IMR-90 (cell line): ENCODE measurements around the gene CELF6. TPM values are rescaled to one million over a fixed set of nuclear protein-coding genes. Genes with fewer than 3 reads are reported as not detected.
A peak's percentile ranks its signal among the peaks of the same experiment; 100 is the strongest.

Source experiments
- ATAC-seq: fragments of 200-7000 bp; cut with Tn5 transposase; 2 replicates; pipeline ENCODE4 v1.9.1; 2020; ENCODE audit warnings: low read depth, mild to moderate bottlenecking, moderate library complexity
- BruUV-seq: library from RNA; stranded (reverse); fragments of 400-500 nt; replicated peaks from 2 replicates; lab custom pipeline; 2021; lab: Mats Ljungman, UMichigan
- CTCF ChIA-PET: fragments of 300-600 bp; formaldehyde crosslinking; extraction: SDS; loops from one replicate; lab custom pipeline; 2021; ENCODE audit warnings: antibody characterized with exemption; lab: Yijun Ruan, JAX
- POLR2A ChIA-PET: fragments of 300-600 bp; sonication (Branson Sonifier 250); formaldehyde crosslinking; loops from one replicate; lab custom pipeline; 2022; ENCODE audit warnings: antibody characterized with exemption; ENCODE audit not compliant: unreplicated experiment; lab: Charles Lee
- DNase-seq: peaks from one replicate; pipeline ENCODE4 v3.0.0; 2013
- H2AFZ ChIP-seq: replicated peaks from 2 replicates; pipeline ENCODE3; 2013; ENCODE audit warnings: low read length, mild to moderate bottlenecking; ENCODE audit not compliant: poor library complexity
- H2AK5ac ChIP-seq: 2 replicates; pipeline ENCODE4 v1.6.1; 2013; ENCODE audit warnings: low read depth, low read length, inconsistent platforms
- H2AK9ac ChIP-seq: replicated peaks from 2 replicates; pipeline ENCODE3; 2013; ENCODE audit warnings: mild to moderate bottlenecking, low read depth, low read length, moderate library complexity; ENCODE audit not compliant: poor library complexity
- H2BK120ac ChIP-seq: 2 replicates; pipeline ENCODE4 v1.6.1; 2013; ENCODE audit warnings: low read depth, low read length, inconsistent platforms
- H2BK15ac ChIP-seq: 3 replicates; pipeline ENCODE4 v1.6.1; 2013; ENCODE audit warnings: low read depth, low read length, inconsistent platforms
- H2BK20ac ChIP-seq: 2 replicates; pipeline ENCODE4 v1.6.1; 2013; ENCODE audit warnings: low read depth, mild to moderate bottlenecking, inconsistent platforms, low read length, moderate library complexity
- H2BK5ac ChIP-seq: 2 replicates; pipeline ENCODE4 v1.6.1; 2013; ENCODE audit warnings: mild to moderate bottlenecking, low read depth, low read length, inconsistent platforms; ENCODE audit not compliant: poor library complexity, severe bottlenecking
- H3K14ac ChIP-seq: replicated peaks from 2 replicates; pipeline ENCODE4 v1.6.1; 2013; ENCODE audit warnings: low read depth, low read length, inconsistent platforms
- H3K18ac ChIP-seq: 2 replicates; pipeline ENCODE4 v1.6.1; 2013; ENCODE audit warnings: low read depth, low read length, control low read depth
- H3K23ac ChIP-seq: 2 replicates; pipeline ENCODE4 v1.6.1; 2013; ENCODE audit warnings: low read depth, low read length, inconsistent platforms
- H3K27ac ChIP-seq: 2 replicates; pipeline ENCODE4 v1.5.1; 2013; ENCODE audit warnings: mild to moderate bottlenecking, control low read depth, low read length; ENCODE audit not compliant: insufficient read depth
- H3K27me3 ChIP-seq: 2 replicates; pipeline ENCODE4 v1.6.1; 2013; ENCODE audit warnings: low read length; ENCODE audit not compliant: control insufficient read depth, insufficient read depth
- H3K36me3 ChIP-seq: 2 replicates; pipeline ENCODE4 v1.6.1; 2013; ENCODE audit warnings: low read length, mixed read lengths; ENCODE audit not compliant: control insufficient read depth, insufficient read depth
- H3K4ac ChIP-seq: 2 replicates; pipeline ENCODE4 v1.6.1; 2013; ENCODE audit warnings: low read depth, low read length, inconsistent platforms
- H3K4me1 ChIP-seq: 2 replicates; pipeline ENCODE4 v1.6.1; 2013; ENCODE audit warnings: low read length, mixed read lengths; ENCODE audit not compliant: control insufficient read depth, insufficient read depth
- H3K4me2 ChIP-seq: 2 replicates; pipeline ENCODE4 v1.6.1; 2013; ENCODE audit warnings: low read depth, mild to moderate bottlenecking, control low read depth, low read length, moderate library complexity
- H3K4me3 ChIP-seq: 2 replicates; pipeline ENCODE4 v1.5.1; 2013; ENCODE audit warnings: low read depth, mild to moderate bottlenecking, control low read depth, low read length, moderate library complexity; ENCODE audit not compliant: insufficient read depth
- H3K56ac ChIP-seq: 2 replicates; pipeline ENCODE4 v1.6.1; 2013; ENCODE audit warnings: low read length, inconsistent platforms; ENCODE audit not compliant: insufficient read depth; ENCODE audit errors: extremely low read depth
- H3K79me1 ChIP-seq, 2 experiments: 2 replicates each; pipeline ENCODE4 v1.6.1; 2013; ENCODE audit warnings: low read length in 2 of 2, inconsistent platforms in 1 of 2, low read depth in 1 of 2
- H3K9ac ChIP-seq: 2 replicates; pipeline ENCODE4 v1.6.1; 2013; ENCODE audit warnings: low read depth, low read length, control low read depth
- H3K9me1 ChIP-seq: 2 replicates; pipeline ENCODE4 v1.6.1; 2013; ENCODE audit warnings: low read length, inconsistent platforms; ENCODE audit not compliant: insufficient read depth
- H3K9me3 ChIP-seq: 2 replicates; pipeline ENCODE4 v1.6.1; 2013; ENCODE audit warnings: low read length; ENCODE audit not compliant: control insufficient read depth, insufficient read depth
- H4K20me1 ChIP-seq: 2 replicates; pipeline ENCODE4 v1.6.1; 2013; ENCODE audit warnings: low read length, inconsistent platforms; ENCODE audit not compliant: insufficient read depth
- H4K5ac ChIP-seq: 2 replicates; pipeline ENCODE4 v1.6.1; 2013; ENCODE audit warnings: mild to moderate bottlenecking, low read depth, low read length, control low read depth
- H4K8ac ChIP-seq, 2 experiments: 2 replicates each; pipeline ENCODE4 v1.6.1; 2013; ENCODE audit warnings: low read depth in 2 of 2, low read length in 2 of 2, control low read depth in 1 of 2, inconsistent platforms in 1 of 2
- H4K91ac ChIP-seq: 2 replicates; pipeline ENCODE4 v1.6.1; 2013; ENCODE audit warnings: low read depth, low read length, inconsistent platforms; ENCODE audit not compliant: insufficient read depth
- BHLHE40 ChIP-seq: fragments of 150-350 bp; IDR thresholded peaks from 2 replicates; pipeline ENCODE4 v1.6.1; 2016; ENCODE audit warnings: mild to moderate bottlenecking, low read depth, low read length
- CHD1 ChIP-seq: IDR thresholded peaks from 2 replicates; pipeline ENCODE4 v1.6.1; 2012; ENCODE audit warnings: low read depth, low read length, improper control_type of control experiment
- FOS ChIP-seq: fragments of 150-350 bp; IDR thresholded peaks from 2 replicates; pipeline ENCODE4 v1.6.1; 2016; ENCODE audit warnings: low read depth, low read length
- MAFK ChIP-seq: IDR thresholded peaks from 2 replicates; pipeline ENCODE4 v1.6.1; 2012; ENCODE audit warnings: low read depth, low read length, improper control_type of control experiment
- MAZ ChIP-seq: IDR thresholded peaks from 2 replicates; pipeline ENCODE4 v1.6.1; 2012; ENCODE audit warnings: low read depth, mild to moderate bottlenecking, low read length, improper control_type of control experiment, moderate library complexity, borderline replicate concordance
- MXI1 ChIP-seq: IDR thresholded peaks from 2 replicates; pipeline ENCODE4 v1.6.1; 2012; ENCODE audit warnings: low read depth, mild to moderate bottlenecking, low read length, moderate library complexity, borderline replicate concordance
- NFE2L2 ChIP-seq: fragments of 150-350 bp; IDR thresholded peaks from 2 replicates; pipeline ENCODE4 v1.6.1; 2016; ENCODE audit warnings: low read depth, mild to moderate bottlenecking, low read length
- RCOR1 ChIP-seq: IDR thresholded peaks from 2 replicates; pipeline ENCODE4 v1.6.1; 2012; ENCODE audit warnings: mild to moderate bottlenecking, low read length, improper control_type of control experiment; ENCODE audit not compliant: insufficient replicate concordance
- RFX5 ChIP-seq: IDR thresholded peaks from 2 replicates; pipeline ENCODE4 v1.8.0; 2012; ENCODE audit warnings: low read depth, mild to moderate bottlenecking, low read length, moderate library complexity
- SMC3 ChIP-seq: fragments of 150-350 bp; IDR thresholded peaks from 2 replicates; pipeline ENCODE4 v1.6.1; 2016; ENCODE audit warnings: low read depth, mild to moderate bottlenecking, antibody characterized with exemption, low read length, moderate library complexity
- WGBS, 2 experiments: methylation state at CpG; one replicate each; pipeline versions ENCODE4 v1.1.5 to v1.1.7; 2013; ENCODE audit warnings: missing lambda C conversion rate in 2 of 2; ENCODE audit not compliant: insufficient read length in 1 of 2; ENCODE audit errors: extremely low coverage in 2 of 2; 5-methylcytosine and 5-hydroxymethylcytosine counted together
- dilution Hi-C: fragments of 300-500 bp; cut with HindIII; formaldehyde crosslinking; loops from one replicate; pipeline ENCODE4 v1.14.3; 2018; ENCODE audit warnings: low sequenced_read_pairs; ENCODE audit not compliant: unreplicated experiment
- in situ Hi-C: fragments of 300-500 bp; cut with MboI; formaldehyde crosslinking; loops from 3 replicates; pipeline ENCODE4 v1.14.3; 2019; ENCODE audit warnings: low sequenced_read_pairs, inconsistent platforms, mixed read lengths
- intact Hi-C: fragments of 100-400 bp; cut with micrococcal nuclease; formaldehyde crosslinking; loops from 2 replicates; pipeline ENCODE4 v1.10.0; 2022
- polyA plus RNA-seq, 3 experiments: library from polyadenylated mRNA; depleted of rRNA; stranded (reverse); fragments of >200 nt; gene quantifications; 2 replicates each; pipeline ENCODE4 v1.2.3, GENCODE V29; 2012; ENCODE audit warnings: low replicate concordance in 1 of 3
- total RNA-seq: library from RNA; depleted of rRNA; stranded (reverse); fragments of >200 nt; gene quantifications from 2 replicates; pipeline ENCODE4 v1.2.3, GENCODE V29; 2012
- TF ChIP-seq, protein P1 (sequence below): fragments of 150-350 bp; IDR thresholded peaks from 2 replicates; pipeline ENCODE4 v1.6.1; 2016; ENCODE audit warnings: low read depth, mild to moderate bottlenecking, low read length, moderate library complexity, borderline replicate concordance
- TF ChIP-seq, protein P2 (sequence below): fragments of 150-350 bp; IDR thresholded peaks from 2 replicates; pipeline ENCODE4 v1.6.1; 2017; ENCODE audit warnings: mild to moderate bottlenecking, antibody characterized with exemption, low read length, low read depth
- TF ChIP-seq, protein P3 (sequence below): conservative IDR thresholded peaks from 2 replicates; pipeline ENCODE4 v1.5.1; 2012; ENCODE audit warnings: mild to moderate bottlenecking, low read depth, low read length, improper control_type of control experiment

The CELF6 gene
- total and polyA plus RNA-seq, 2 of the 4 experiments (the other 2 are of a cell fraction), result 0.07 TPM; not detected in 1

DNA sequence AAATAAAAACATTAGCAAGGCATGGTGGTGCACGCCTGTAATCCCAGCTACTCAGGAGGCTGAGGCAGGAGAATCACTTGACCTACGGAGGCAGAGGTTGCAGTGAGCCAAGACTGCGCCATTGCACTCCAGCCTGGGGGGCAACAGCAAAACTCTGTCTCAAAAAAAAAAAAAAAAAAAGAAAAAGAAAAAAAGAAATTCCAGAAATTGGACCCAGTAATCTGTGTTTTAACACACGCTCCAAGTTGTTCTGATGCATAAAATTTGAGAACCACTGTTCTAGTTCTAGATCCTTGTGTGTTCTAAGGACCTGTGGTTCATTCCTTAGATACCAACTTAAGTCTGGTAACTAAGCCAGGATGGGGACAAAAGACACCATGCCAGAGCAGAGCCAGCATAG is 50.2 kb downstream of the CELF6 start:
- no TSS peak for BruUV-seq
- POLR2A ChIA-PET, result no interaction called here

More for the DNA sequence above, 50.2 kb downstream of the CELF6 start:
- Histone ChIP-seq H3K4me2 (no peak overlapping the region), H3K27ac (no peak overlapping the region), H3K18ac (no peak overlapping the region), H2AK5ac (no peak overlapping the region), H3K9ac (no peak overlapping the region), H2AFZ (no peak overlapping the region), H2BK15ac (no peak overlapping the region), H3K56ac (no peak overlapping the region), H4K8ac (no peak overlapping the region), H3K4ac (no peak overlapping the region), H3K14ac (no peak overlapping the region), H4K20me1 (no peaks in the 10 kb centered on the region; the same call in 1 of the 2 replicates), H2BK120ac (no peak overlapping the region), H3K4me3 (no peak overlapping the region), H3K36me3 (peaks cover 23% of the 10 kb centered on the region), H3K9me3 (no peaks in the 10 kb centered on the region), H3K79me1 (peaks cover 25 to 32% of the 10 kb centered on the region in 2 experiments), H3K4me1 (no peaks in the 10 kb centered on the region), H4K91ac (no peak overlapping the region), H2BK5ac (no peak overlapping the region), H2BK20ac (no peak overlapping the region), H3K27me3 (no peaks in the 10 kb centered on the region), H2AK9ac (no peak overlapping the region), H3K23ac (0 out of 2 replicates have a peak overlapping the region, but pooled peaks have one; percentile 4), H3K9me1 (peaks cover 4% of the 10 kb centered on the region; the same call in 1 of the 2 replicates), H4K5ac (no peak overlapping the region)
- CTCF ChIA-PET, result interaction anchor here (0.6 kb wide), 1 partner anchor 1662 kb away, joined by 4 read pairs; no protein-coding TSS in a partner anchor
- ATAC-seq (no peak), DNase-seq (no peak)
- dilution Hi-C loops, result no loop called here
- in situ Hi-C loops, result no loop called here
- 100% methylated on average over 1 of the region's 4 CpGs; no CpG with 5 or more reads in 1 of the 2 experiments for WGBS, 2 experiments
- intact Hi-C loops, result loop anchor here (5.0 kb wide), 1 partner anchor 72 kb away; the partner anchor contains the start of gene GRAMD2A
- no peak for TF ChIP-seq RFX5
- TF ChIP-seq, protein P1, sequence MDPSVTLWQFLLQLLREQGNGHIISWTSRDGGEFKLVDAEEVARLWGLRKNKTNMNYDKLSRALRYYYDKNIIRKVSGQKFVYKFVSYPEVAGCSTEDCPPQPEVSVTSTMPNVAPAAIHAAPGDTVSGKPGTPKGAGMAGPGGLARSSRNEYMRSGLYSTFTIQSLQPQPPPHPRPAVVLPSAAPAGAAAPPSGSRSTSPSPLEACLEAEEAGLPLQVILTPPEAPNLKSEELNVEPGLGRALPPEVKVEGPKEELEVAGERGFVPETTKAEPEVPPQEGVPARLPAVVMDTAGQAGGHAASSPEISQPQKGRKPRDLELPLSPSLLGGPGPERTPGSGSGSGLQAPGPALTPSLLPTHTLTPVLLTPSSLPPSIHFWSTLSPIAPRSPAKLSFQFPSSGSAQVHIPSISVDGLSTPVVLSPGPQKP, result no peak
- TF ChIP-seq, protein P2, sequence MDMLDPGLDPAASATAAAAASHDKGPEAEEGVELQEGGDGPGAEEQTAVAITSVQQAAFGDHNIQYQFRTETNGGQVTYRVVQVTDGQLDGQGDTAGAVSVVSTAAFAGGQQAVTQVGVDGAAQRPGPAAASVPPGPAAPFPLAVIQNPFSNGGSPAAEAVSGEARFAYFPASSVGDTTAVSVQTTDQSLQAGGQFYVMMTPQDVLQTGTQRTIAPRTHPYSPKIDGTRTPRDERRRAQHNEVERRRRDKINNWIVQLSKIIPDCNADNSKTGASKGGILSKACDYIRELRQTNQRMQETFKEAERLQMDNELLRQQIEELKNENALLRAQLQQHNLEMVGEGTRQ, result no peak
- TF ChIP-seq MAFK, result no peak
- TF ChIP-seq, protein P3, sequence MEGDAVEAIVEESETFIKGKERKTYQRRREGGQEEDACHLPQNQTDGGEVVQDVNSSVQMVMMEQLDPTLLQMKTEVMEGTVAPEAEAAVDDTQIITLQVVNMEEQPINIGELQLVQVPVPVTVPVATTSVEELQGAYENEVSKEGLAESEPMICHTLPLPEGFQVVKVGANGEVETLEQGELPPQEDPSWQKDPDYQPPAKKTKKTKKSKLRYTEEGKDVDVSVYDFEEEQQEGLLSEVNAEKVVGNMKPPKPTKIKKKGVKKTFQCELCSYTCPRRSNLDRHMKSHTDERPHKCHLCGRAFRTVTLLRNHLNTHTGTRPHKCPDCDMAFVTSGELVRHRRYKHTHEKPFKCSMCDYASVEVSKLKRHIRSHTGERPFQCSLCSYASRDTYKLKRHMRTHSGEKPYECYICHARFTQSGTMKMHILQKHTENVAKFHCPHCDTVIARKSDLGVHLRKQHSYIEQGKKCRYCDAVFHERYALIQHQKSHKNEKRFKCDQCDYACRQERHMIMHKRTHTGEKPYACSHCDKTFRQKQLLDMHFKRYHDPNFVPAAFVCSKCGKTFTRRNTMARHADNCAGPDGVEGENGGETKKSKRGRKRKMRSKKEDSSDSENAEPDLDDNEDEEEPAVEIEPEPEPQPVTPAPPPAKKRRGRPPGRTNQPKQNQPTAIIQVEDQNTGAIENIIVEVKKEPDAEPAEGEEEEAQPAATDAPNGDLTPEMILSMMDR, result no peak
- no peak for TF ChIP-seq FOS
- no peak for TF ChIP-seq MAZ
- no peak for TF ChIP-seq RCOR1
- TF ChIP-seq BHLHE40, result no peak
- no peak for TF ChIP-seq CHD1
- TF ChIP-seq MXI1, result no peak
- TF ChIP-seq NFE2L2, result no peak
- no peak for TF ChIP-seq SMC3
